Uterus (tissue), 4 donors: ENCODE measurements around the gene FOXA3. TPM values are rescaled to one million over a fixed set of nuclear protein-coding genes. Genes with fewer than 3 reads are reported as not detected.

Experiments
- DNase-seq, 2 donors: peaks; one replicate each; pipeline ENCODE4 v3.0.0-alpha.2; 2019 to 2020
- H3K27ac ChIP-seq, 2 donors: fragments of 200-600 bp; sonication (generic); 1 replicate in 1 of 2; 2 replicates in 1 of 2; pipeline ENCODE4 v1.5.1; 2016 to 2018
- H3K27me3 ChIP-seq, 2 donors: fragments of 200-600 bp; sonication (generic); one replicate each; pipeline ENCODE4 v1.5.1; 2018 to 2019; ENCODE audit warnings: control low read depth in 1 of 2
- H3K36me3 ChIP-seq, 2 donors: fragments of 200-600 bp; sonication (generic); one replicate each; pipeline ENCODE4 v1.5.1; 2019; ENCODE audit warnings: control low read depth in 1 of 2
- H3K4me1 ChIP-seq, 2 donors: fragments of 200-600 bp; sonication (generic); one replicate each; pipeline ENCODE4 v1.5.1; 2018 to 2019; ENCODE audit warnings: control low read depth in 1 of 2
- H3K4me3 ChIP-seq, 2 donors: fragments of 200-600 bp; sonication (generic); 1 replicate in 1 of 2; 2 replicates in 1 of 2; pipeline ENCODE4 v1.5.1; 2018 to 2019; ENCODE audit warnings: mild to moderate bottlenecking in 1 of 2
- H3K9me3 ChIP-seq, 2 donors: fragments of 200-600 bp; sonication (generic); one replicate each; pipeline ENCODE4 v1.5.1; 2019; ENCODE audit warnings: control low read depth in 1 of 2
- CTCF ChIP-seq, 4 experiments: fragments of 200-600 bp in 2 of 4; fragments of 450-650 bp in 2 of 4; sonication (generic) in 2 of 4; IDR thresholded peaks; one replicate each; pipeline ENCODE4 v1.5.1; 2016 to 2019; ENCODE audit warnings: antibody characterized with exemption in 4 of 4, mild to moderate bottlenecking in 2 of 4, moderate library complexity in 1 of 4
- POLR2A ChIP-seq, 2 donors: fragments of 450-650 bp; IDR thresholded peaks; one replicate each; pipeline ENCODE4 v1.6.1; 2016; ENCODE audit warnings: antibody characterized with exemption in 2 of 2, mild to moderate bottlenecking in 1 of 2, moderate library complexity in 1 of 2
- intact Hi-C: fragments of 100-400 bp; cut with DNase I; formaldehyde crosslinking; loops from one replicate; pipeline ENCODE4 v1.15.1; 2023; ENCODE audit warnings: low total_unique reads
- total RNA-seq, 4 donors: library from RNA; depleted of rRNA in 3 of 4; stranded (reverse); fragments of >200 nt in 3 of 4; gene quantifications; one replicate each; pipeline versions ENCODE4 v1.1.0 to v1.2.4, GENCODE V29; 2014 to 2023
- donor health status: DM: yes; HTN: yes; CAD: no.

The FOXA3 gene
- total RNA-seq, 4 donors from 2014 or later = not detected

- Histone ChIP-seq H3K4me1 (peaks cover 0 to 11% of the 10 kb centered on the region in 2 donors), H3K27me3 (peaks cover 7 to 9% of the 10 kb centered on the region in 2 donors), H3K4me3 (peak within 1 kb of the TSS; percentile 68 to 99), H3K27ac (peak within 1 kb of the TSS; percentile 88), H3K36me3 (no peaks in the 10 kb centered on the region), H3K9me3 (no peaks in the 10 kb centered on the region)
- intact Hi-C loops = no loop called here
- peak; percentile 98 for DNase-seq
- TF ChIP-seq CTCF (IDR thresholded peaks at IDR 0.05) (peak in 2 of 4 experiments; percentile 12 to 53), POLR2A (IDR thresholded peaks at IDR 0.05) (peak; percentile 73 to 76)
Observed at GRCh38 chr19:45862564-45863334, 1.4 kb upstream of the FOXA3 start, which contains the start of gene SYMPK. TSS of gene SYMPK (minus strand) at chr19:45863147. CDS start at chr19:45854495, 8,652 bp downstream.

DNA sequence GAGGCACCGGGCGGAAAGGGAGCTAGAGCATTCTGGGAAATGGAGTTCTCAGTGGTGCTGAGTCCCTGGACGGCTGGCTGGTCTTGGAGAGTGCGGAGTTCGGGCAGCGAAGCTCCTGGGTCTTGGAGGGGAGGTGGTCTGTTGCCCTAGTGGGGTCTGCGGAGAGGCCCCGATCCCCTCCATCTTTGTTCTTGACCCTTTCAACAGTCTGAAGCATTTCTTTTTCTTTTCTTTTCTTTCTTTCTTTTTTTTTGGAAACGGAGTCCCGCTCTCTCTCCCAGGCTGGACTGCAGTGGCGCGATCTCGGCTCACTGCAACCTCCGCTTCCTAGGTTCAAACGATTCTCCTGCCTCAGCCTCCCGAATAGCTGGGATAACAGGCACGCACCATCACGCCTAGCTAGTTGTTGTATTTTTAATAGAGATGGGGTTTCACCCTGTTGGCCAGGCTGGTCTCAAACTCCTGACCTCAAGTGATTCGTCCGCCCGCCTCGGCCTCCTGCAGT, 739 bp upstream of the FOXA3 start:
- peaks cover 7 to 9% of the 10 kb centered on the region in 2 donors for H3K27me3 ChIP-seq
- TF ChIP-seq CTCF (IDR thresholded peaks at IDR 0.05) = no peak
- peak in 1 of 2 donors; percentile 1 for TF ChIP-seq POLR2A (IDR thresholded peaks at IDR 0.05)
- no peak for DNase-seq
- H3K9me3 ChIP-seq = no peaks in the 10 kb centered on the region
- no peaks in the 10 kb centered on the region for H3K36me3 ChIP-seq
- no peak overlapping the region for H3K27ac ChIP-seq
- H3K4me1 ChIP-seq = peaks cover 0 to 11% of the 10 kb centered on the region in 2 donors
- peak overlapping the region; percentile 29 to 99 for H3K4me3 ChIP-seq
- intact Hi-C loops = no loop called here

GRCh38 chr19:45864629-45865082, 530 bp downstream of the FOXA3 start:
- Histone ChIP-seq H3K27ac (no peak overlapping the region), H3K4me1 (peaks cover 0 to 11% of the 10 kb centered on the region in 2 donors), H3K4me3 (peak overlapping the region in 1 of 2 donors; percentile 25), H3K36me3 (no peaks in the 10 kb centered on the region), H3K9me3 (no peaks in the 10 kb centered on the region), H3K27me3 (peaks cover 7 to 9% of the 10 kb centered on the region in 2 donors)
- TF ChIP-seq POLR2A (IDR thresholded peaks at IDR 0.05) (no peak), CTCF (IDR thresholded peaks at IDR 0.05) (no peak)
- intact Hi-C loops = no loop called here
- no peak for DNase-seq

DNA sequence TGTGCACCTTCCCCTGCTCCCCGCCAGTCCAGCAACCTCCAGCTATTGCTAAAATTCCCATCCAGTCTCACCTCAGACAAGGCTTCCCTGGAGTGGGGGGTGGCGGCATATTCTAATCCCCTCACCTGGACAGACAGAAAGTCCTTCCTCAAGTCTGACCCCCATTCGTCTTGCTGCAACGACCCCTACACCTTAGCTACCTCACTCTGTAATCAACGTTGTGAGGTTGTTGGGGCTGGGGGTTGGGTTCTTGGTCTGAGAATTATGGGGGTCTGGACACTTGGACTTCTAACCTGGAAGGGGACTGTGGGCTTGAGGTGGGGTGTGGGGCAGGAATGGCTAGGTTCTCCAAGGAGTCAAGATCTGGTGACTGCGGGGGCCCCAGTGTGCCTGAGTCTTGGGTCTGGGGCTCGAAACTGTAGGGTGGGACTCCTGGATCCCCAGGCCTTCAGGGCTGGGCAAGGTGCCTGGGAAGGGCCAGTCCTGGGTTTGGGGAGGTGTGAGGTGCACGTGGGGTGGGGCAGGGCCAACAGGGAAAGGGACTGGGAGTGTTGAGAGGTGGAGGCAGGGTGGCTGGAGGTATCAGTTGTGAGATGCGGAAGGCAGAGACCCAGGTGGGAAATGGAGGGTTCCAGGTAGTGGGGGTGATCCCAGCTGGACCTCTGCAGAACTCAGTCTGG, 1.3 kb downstream of the FOXA3 start:
- peaks cover 0 to 11% of the 10 kb centered on the region in 2 donors for H3K4me1 ChIP-seq
- no peak overlapping the region for H3K27ac ChIP-seq
- peaks cover 7 to 9% of the 10 kb centered on the region in 2 donors for H3K27me3 ChIP-seq
- intact Hi-C loops = no loop called here
- H3K4me3 ChIP-seq = no peak overlapping the region
- TF ChIP-seq POLR2A (IDR thresholded peaks at IDR 0.05) = no peak
- no peak for TF ChIP-seq CTCF (IDR thresholded peaks at IDR 0.05)
- DNase-seq = no peak
- H3K36me3 ChIP-seq = no peaks in the 10 kb centered on the region
- H3K9me3 ChIP-seq = no peaks in the 10 kb centered on the region
